H1 (cell line): ENCODE data around the gene RBM26. TPM values are rescaled to one million over a fixed set of nuclear protein-coding genes. Genes with fewer than 3 reads are reported as not detected.

ENCODE experiments used
- CTCF ChIA-PET: fragments of 300-600 bp; sonication (Branson Sonifier 250); formaldehyde crosslinking; loops from one replicate; lab custom pipeline; 2021; ENCODE audit not compliant: partially characterized antibody; lab: Charles Lee
- POLR2A ChIA-PET: fragments of 300-600 bp; sonication (Branson Sonifier 250); formaldehyde crosslinking; loops from one replicate; lab custom pipeline; 2021; ENCODE audit warnings: inconsistent platforms; ENCODE audit not compliant: partially characterized antibody; lab: Charles Lee
- DNase-seq, 2 experiments: peaks; one replicate each; pipeline versions ENCODE4 v3.0.0 to v3.0.0-alpha.2; 2010 to 2022; ENCODE audit warnings: low spot score in 2 of 2, low read depth in 1 of 2, mixed read lengths in 1 of 2
- FAIRE-seq: peaks from 2 replicates; lab custom pipeline; 2011; peaks lifted over from hg19 to GRCh38; lab: Jason Lieb, UNC
- H2AFZ ChIP-seq: 2 replicates; pipeline ENCODE4 v1.8.1; 2012; ENCODE audit warnings: low read length, inconsistent platforms
- H2AK5ac ChIP-seq: 2 replicates; pipeline ENCODE4 v1.6.1; 2013; ENCODE audit warnings: low read depth, low read length
- H2BK120ac ChIP-seq: replicated peaks from 2 replicates; pipeline ENCODE3; 2013; ENCODE audit warnings: low read depth, low read length, inconsistent platforms
- H2BK12ac ChIP-seq: 2 replicates; pipeline ENCODE4 v1.6.1; 2013; ENCODE audit warnings: low read depth, low read length
- H2BK15ac ChIP-seq: 2 replicates; pipeline ENCODE4 v1.6.1; 2013; ENCODE audit warnings: low read length
- H2BK20ac ChIP-seq: 2 replicates; pipeline ENCODE4 v1.6.1; 2013; ENCODE audit warnings: low read length
- H2BK5ac ChIP-seq: 2 replicates; pipeline ENCODE4 v1.6.1; 2013; ENCODE audit warnings: low read depth, low read length
- H3K14ac ChIP-seq: 2 replicates; pipeline ENCODE4 v1.6.1; 2013; ENCODE audit warnings: inconsistent platforms; ENCODE audit not compliant: insufficient read length
- H3K18ac ChIP-seq: 2 replicates; pipeline ENCODE4 v1.6.1; 2013; ENCODE audit warnings: low read length; ENCODE audit errors: extremely low read depth
- H3K23ac ChIP-seq: 2 replicates; pipeline ENCODE4 v1.6.1; 2013; ENCODE audit warnings: inconsistent platforms; ENCODE audit not compliant: insufficient read length
- H3K23me2 ChIP-seq: 2 replicates; pipeline ENCODE4 v1.6.1; 2013; ENCODE audit warnings: low read depth, low read length
- H3K27ac ChIP-seq: 2 replicates; pipeline ENCODE4 v1.6.1; 2011; ENCODE audit warnings: low read depth, low read length, inconsistent platforms
- H3K27me3 ChIP-seq, 4 experiments: replicated peaks in 1 of 4; 1 replicate in 1 of 4; 2 replicates in 3 of 4; pipeline versions ENCODE4 v1.6.1 to v1.8.1; 2011 to 2013; ENCODE audit warnings: low read length in 3 of 4, mild to moderate bottlenecking in 3 of 4, inconsistent platforms in 2 of 4, mixed read lengths in 2 of 4, moderate library complexity in 1 of 4; ENCODE audit not compliant: control insufficient read depth in 3 of 4, insufficient read depth in 3 of 4; ENCODE audit errors: extremely low read depth in 1 of 4
- H3K36me3 ChIP-seq, 4 experiments: 2 replicates each; pipeline versions ENCODE4 v1.6.1 to v1.8.1; 2011 to 2013; ENCODE audit warnings: mild to moderate bottlenecking in 4 of 4, low read length in 3 of 4, moderate library complexity in 2 of 4, control low read depth in 1 of 4, inconsistent platforms in 1 of 4; ENCODE audit not compliant: insufficient read depth in 4 of 4, control insufficient read depth in 2 of 4
- H3K4ac ChIP-seq: replicated peaks from 2 replicates; pipeline ENCODE3; 2013; ENCODE audit warnings: low read length, low read depth, mixed read lengths, inconsistent platforms; ENCODE audit not compliant: insufficient read length
- H3K4me1 ChIP-seq, 4 experiments: replicated peaks in 1 of 4; 1 replicate in 1 of 4; 2 replicates in 3 of 4; pipeline versions ENCODE4 v1.6.1 to v1.8.1; 2011 to 2013; ENCODE audit warnings: low read length in 3 of 4, inconsistent platforms in 2 of 4, mixed read lengths in 1 of 4; ENCODE audit not compliant: insufficient read depth in 4 of 4, control insufficient read depth in 3 of 4
- H3K4me2 ChIP-seq, 2 experiments: 2 replicates each; pipeline versions ENCODE4 v1.6.1 to v1.8.1; 2011 to 2013; ENCODE audit warnings: low read depth in 2 of 2, low read length in 2 of 2, control low read depth in 1 of 2, inconsistent platforms in 1 of 2, mild to moderate bottlenecking in 1 of 2; ENCODE audit not compliant: insufficient read depth in 1 of 2
- H3K4me3 ChIP-seq, 4 experiments: fragments of 200-600, 300-600 bp in 1 of 4; sonication (generic), shearing (Covaris generic), sonication (Bioruptor Twin) in 1 of 4; 2 replicates each; pipeline versions ENCODE4 v1.5.1 to v1.8.1; 2011 to 2016; ENCODE audit warnings: low read length in 4 of 4, low read depth in 3 of 4, control low read depth in 2 of 4, inconsistent platforms in 2 of 4, mild to moderate bottlenecking in 2 of 4, mixed read lengths in 1 of 4, moderate library complexity in 1 of 4; ENCODE audit not compliant: insufficient read depth in 2 of 4; ENCODE audit errors: extremely low read depth in 1 of 4
- H3K56ac ChIP-seq: replicated peaks from 2 replicates; pipeline ENCODE3; 2013; ENCODE audit warnings: low read depth, mild to moderate bottlenecking, mixed read lengths, low read length, inconsistent platforms; ENCODE audit not compliant: insufficient read length
- H3K79me1 ChIP-seq: 2 replicates; pipeline ENCODE4 v1.6.1; 2013; ENCODE audit warnings: low read depth, low read length, control low read depth
- H3K79me2 ChIP-seq, 2 experiments: 2 replicates each; pipeline versions ENCODE4 v1.6.1 to v1.8.1; 2012 to 2013; ENCODE audit warnings: low read length in 2 of 2, mild to moderate bottlenecking in 2 of 2, inconsistent platforms in 1 of 2; ENCODE audit not compliant: insufficient read depth in 2 of 2, control insufficient read depth in 1 of 2
- H3K9ac ChIP-seq, 4 experiments: replicated peaks in 1 of 4; 1 replicate in 1 of 4; 2 replicates in 3 of 4; pipeline versions ENCODE4 v1.6.1 to v1.8.1; 2011 to 2013; ENCODE audit warnings: low read depth in 3 of 4, low read length in 3 of 4, control low read depth in 2 of 4, mild to moderate bottlenecking in 2 of 4, moderate library complexity in 2 of 4, inconsistent platforms in 1 of 4; ENCODE audit errors: extremely low read depth in 1 of 4
- H3K9me3 ChIP-seq, 2 experiments: 2 replicates each; pipeline versions ENCODE4 v1.6.1 to v1.8.1; 2012 to 2013; ENCODE audit warnings: mild to moderate bottlenecking in 2 of 2, moderate library complexity in 2 of 2, control low read depth in 1 of 2, inconsistent platforms in 1 of 2, low read depth in 1 of 2, low read length in 1 of 2, mixed read lengths in 1 of 2; ENCODE audit not compliant: insufficient read depth in 2 of 2
- H4K20me1 ChIP-seq, 2 experiments: replicated peaks in 1 of 2; 2 replicates each; pipeline versions ENCODE3 to v1.8.1; 2011 to 2013; ENCODE audit warnings: inconsistent platforms in 2 of 2, low read length in 2 of 2, mild to moderate bottlenecking in 1 of 2; ENCODE audit not compliant: insufficient read depth in 2 of 2, control insufficient read depth in 1 of 2
- H4K5ac ChIP-seq: 2 replicates; pipeline ENCODE4 v1.6.1; 2013; ENCODE audit warnings: low read length, low read depth, mixed read lengths, inconsistent platforms; ENCODE audit not compliant: insufficient read length
- H4K8ac ChIP-seq: 2 replicates; pipeline ENCODE4 v1.8.0; 2013; ENCODE audit warnings: mild to moderate bottlenecking, moderate library complexity, low read length, inconsistent platforms; ENCODE audit not compliant: insufficient read depth; ENCODE audit errors: extremely low read depth
- H4K91ac ChIP-seq: replicated peaks from 2 replicates; pipeline ENCODE3; 2013; ENCODE audit warnings: low read length, mixed read lengths, inconsistent platforms; ENCODE audit not compliant: insufficient read length
- FOSL1 ChIP-seq: IDR thresholded peaks from 2 replicates; pipeline ENCODE4 v1.6.1; 2011; ENCODE audit warnings: mild to moderate bottlenecking, low read depth, low read length, moderate library complexity; ENCODE audit not compliant: insufficient read depth
- KDM4A ChIP-seq: IDR thresholded peaks from one replicate; pipeline ENCODE4 v1.7.1; 2012; ENCODE audit warnings: low read depth, mild to moderate bottlenecking, moderate library complexity, low read length, inconsistent platforms; ENCODE audit not compliant: severe bottlenecking
- PHF8 ChIP-seq: fragments of 200-600 bp; sonication (generic); conservative IDR thresholded peaks from 2 replicates; pipeline ENCODE4 v1.7.1; 2012; ENCODE audit warnings: low read depth, mild to moderate bottlenecking, inconsistent platforms, low read length, moderate library complexity
- POU5F1 ChIP-seq: IDR thresholded peaks from 2 replicates; pipeline ENCODE4 v1.6.1; 2011; ENCODE audit warnings: low read depth, mild to moderate bottlenecking, low read length, moderate library complexity
- RXRA ChIP-seq: IDR thresholded peaks from 2 replicates; pipeline ENCODE4 v1.6.1; 2011; ENCODE audit warnings: low read depth, mild to moderate bottlenecking, low read length, moderate library complexity; ENCODE audit not compliant: insufficient read depth
- SIN3A ChIP-seq, 2 experiments: IDR thresholded peaks in 1 of 2; conservative IDR thresholded peaks in 1 of 2; 2 replicates each; pipeline ENCODE4 v1.6.1; 2011 to 2012; ENCODE audit warnings: low read length in 2 of 2, improper control_type of control experiment in 1 of 2, low read depth in 1 of 2, mild to moderate bottlenecking in 1 of 2
- TAF7 ChIP-seq: optimal IDR thresholded peaks from 2 replicates; pipeline ENCODE3; 2011; ENCODE audit warnings: low read depth, mild to moderate bottlenecking, inconsistent platforms, low read length, moderate library complexity, borderline replicate concordance
- YY1 ChIP-seq: IDR thresholded peaks from 2 replicates; pipeline ENCODE4 v1.6.1; 2011; ENCODE audit warnings: low read depth, mild to moderate bottlenecking, low read length
- WGBS, 2 experiments: shearing (Covaris generic) in 1 of 2; methylation state at CpG; one replicate each; pipeline versions ENCODE4 v1.1.6 to v1.1.7; 2013 to 2015; ENCODE audit warnings: low lambda C conversion rate in 2 of 2, mixed read lengths in 2 of 2, inconsistent platforms in 1 of 2, low coverage in 1 of 2, missing lambda C conversion rate in 1 of 2; ENCODE audit not compliant: insufficient replicate concordance in 2 of 2, insufficient coverage in 1 of 2, insufficient read length in 1 of 2; ENCODE audit errors: extremely low coverage in 1 of 2, missing lambda C conversion rate in 1 of 2; 5-methylcytosine and 5-hydroxymethylcytosine counted together
- polyA plus RNA-seq, 7 experiments: library from polyadenylated mRNA; depleted of rRNA in 3 of 7; stranded (reverse) in 5 of 7; unstranded in 2 of 7; fragments of >200 nt in 5 of 7; fragments of 200-250 nt in 2 of 7; gene quantifications; 1 replicate in 5 of 7; 2 replicates in 1 of 7; 4 replicates in 1 of 7; pipeline versions ENCODE4 v1.2.1 to v1.2.3, GENCODE V29; 2011 to 2013; ENCODE audit warnings: missing spikeins in 2 of 7, mixed read lengths in 2 of 7
- total RNA-seq: library from RNA; stranded (reverse); fragmentation: NEBNext Ultra II Directional; extraction: Animal tissue kit (Norgen Biotek cat#: 25700); gene quantifications from 2 replicates; pipeline ENCODE4 v1.2.1, GENCODE V29; 2021

RBM26 gene
- total and polyA plus RNA-seq, 2 of the 8 experiments (the other 6 are each of a cell fraction or from before 2014, with no cell fraction given) = 20.3 to 65.5 TPM

GRCh38 chr13:79295906-79296706 is 109.9 kb downstream of the RBM26 start:
- no peaks in the 10 kb centered on the region for H4K20me1 ChIP-seq
- no peak overlapping the region; the same call in 1 of the 2 replicates for H2AK5ac ChIP-seq
- no peaks in the 10 kb centered on the region for H3K23me2 ChIP-seq
- ChIA-PET CTCF (interaction anchor here (0.7 to 1.2 kb wide), 4 partner anchors 12 to 259 kb away, joined by 3 read pairs; no protein-coding TSS in a partner anchor), POLR2A (interaction anchor here (1.1 to 1.4 kb wide), 2 partner anchors 12 to 16 kb away, joined by 3 read pairs; no protein-coding TSS in a partner anchor)
- no peak overlapping the region for H2BK20ac ChIP-seq
- no peak overlapping the region for H3K27ac ChIP-seq
- no peak overlapping the region for H3K4me3 ChIP-seq
- H3K4me2 ChIP-seq = no peak overlapping the region
- no peak overlapping the region for H4K5ac ChIP-seq
- no peak overlapping the region for H2BK5ac ChIP-seq
- H3K36me3 ChIP-seq = peaks cover 0 to 2% (median 0%) of the 10 kb centered on the region in 4 experiments; a peak in 1 of 8 replicates
- WGBS, 2 experiments = 90% methylated on average over 4 of the region's 4 CpGs; no CpG with 5 or more reads in 1 of the 2 experiments
- no peak overlapping the region for H3K56ac ChIP-seq
- no peaks in the 10 kb centered on the region for H3K4me1 ChIP-seq
- DNase-seq = no peak
- no peak overlapping the region; a peak in 1 of 7 replicates for H3K9ac ChIP-seq
- H3K79me2 ChIP-seq = no peaks in the 10 kb centered on the region
- no peak overlapping the region for H2BK15ac ChIP-seq
- peaks cover 19 to 23% of the 10 kb centered on the region in 2 experiments for H3K9me3 ChIP-seq
- peak; percentile 45 for FAIRE-seq
- no peaks in the 10 kb centered on the region for H3K79me1 ChIP-seq
- no peak overlapping the region for H2BK12ac ChIP-seq
- no peak overlapping the region for H2BK120ac ChIP-seq
- no peak overlapping the region for H4K8ac ChIP-seq
- no peak overlapping the region for H3K4ac ChIP-seq
- H3K23ac ChIP-seq = no peak overlapping the region
- TF ChIP-seq TAF7 (no peak), KDM4A (no peak), POU5F1 (no peak), PHF8 (no peak), YY1 (no peak), SIN3A (conservative IDR thresholded peaks at IDR 0.05 in 1 of 2, IDR thresholded peaks at IDR 0.05 in 1 of 2; ENCODE audit: low read depth in 1 of 2, low read length in 2 of 2) (no peak), RXRA (no peak), FOSL1 (no peak)
- H3K27me3 ChIP-seq = no peaks in the 10 kb centered on the region; a peak in 1 of 7 replicates
- no peak overlapping the region for H2AFZ ChIP-seq
- no peak overlapping the region for H3K18ac ChIP-seq
- H4K91ac ChIP-seq = no peak overlapping the region
- H3K14ac ChIP-seq = no peak overlapping the region
